HCT116 (cell line): ENCODE results near the gene LEMD3. TPM values are rescaled to one million over a fixed set of nuclear protein-coding genes. Genes with fewer than 3 reads are reported as not detected.

ENCODE experiments used
- CBX3 ChIP-seq: IDR thresholded peaks from 2 replicates; pipeline ENCODE4 v1.6.1; 2012; ENCODE audit warnings: low read depth
- EZH2 ChIP-seq: fragments of 200-600 bp; sonication (generic); IDR thresholded peaks from 2 replicates; pipeline ENCODE4 v1.6.1; 2017; ENCODE audit warnings: antibody characterized with exemption, mixed run types
- EZH2phosphoT487 ChIP-seq: fragments of 200-600 bp; IDR thresholded peaks from 2 replicates; pipeline ENCODE4 v1.6.1; 2018; ENCODE audit warnings: antibody characterized with exemption, borderline replicate concordance
- RAD21 ChIP-seq: IDR thresholded peaks from 2 replicates; pipeline ENCODE4 v1.6.1; 2012; ENCODE audit warnings: low read depth, mild to moderate bottlenecking
- TCF7L2 ChIP-seq: IDR thresholded peaks from 2 replicates; pipeline ENCODE4 v1.7.0; 2011; ENCODE audit warnings: borderline replicate concordance, inconsistent platforms; ENCODE audit not compliant: insufficient read depth, insufficient read length; ENCODE audit errors: extremely low read depth
- YY1 ChIP-seq: IDR thresholded peaks from 2 replicates; pipeline ENCODE4 v1.6.1; 2011; ENCODE audit warnings: low read length, low read depth, moderate library complexity, mild to moderate bottlenecking; ENCODE audit not compliant: insufficient replicate concordance; ENCODE audit errors: extremely low read depth
- ZNF274 ChIP-seq: fragments of 200-500 bp; sonication (Bioruptor generic); IDR thresholded peaks from 2 replicates; pipeline ENCODE4 v1.6.1; 2014; ENCODE audit warnings: mild to moderate bottlenecking, low read depth, low read length, inconsistent platforms
- total RNA-seq: library from RNA; stranded (reverse); gene quantifications from one replicate; pipeline ENCODE4 v1.2.1, GENCODE V29; 2021; ENCODE audit not compliant: unreplicated experiment
- TF ChIP-seq, protein P1 (sequence below), 3 experiments: fragments of 200-600 bp in 1 of 3; sonication (generic) in 1 of 3; IDR thresholded peaks in 2 of 3; conservative IDR thresholded peaks in 1 of 3; 2 replicates each; pipeline ENCODE4 v1.5.1; 2012 to 2017; ENCODE audit warnings: low read depth in 2 of 3, low read length in 2 of 3, antibody characterized with exemption in 1 of 3, borderline replicate concordance in 1 of 3, control low read depth in 1 of 3, mild to moderate bottlenecking in 1 of 3, mixed read lengths in 1 of 3, mixed run types in 1 of 3, moderate library complexity in 1 of 3; ENCODE audit not compliant: insufficient read depth in 1 of 3
- TF ChIP-seq, protein P2 (sequence below): IDR thresholded peaks from 2 replicates; pipeline ENCODE4 v1.6.1; 2012; ENCODE audit warnings: low read depth

Gene LEMD3
- total RNA-seq, 1 experiment from 2014 or later: 28.7 TPM

DNA sequence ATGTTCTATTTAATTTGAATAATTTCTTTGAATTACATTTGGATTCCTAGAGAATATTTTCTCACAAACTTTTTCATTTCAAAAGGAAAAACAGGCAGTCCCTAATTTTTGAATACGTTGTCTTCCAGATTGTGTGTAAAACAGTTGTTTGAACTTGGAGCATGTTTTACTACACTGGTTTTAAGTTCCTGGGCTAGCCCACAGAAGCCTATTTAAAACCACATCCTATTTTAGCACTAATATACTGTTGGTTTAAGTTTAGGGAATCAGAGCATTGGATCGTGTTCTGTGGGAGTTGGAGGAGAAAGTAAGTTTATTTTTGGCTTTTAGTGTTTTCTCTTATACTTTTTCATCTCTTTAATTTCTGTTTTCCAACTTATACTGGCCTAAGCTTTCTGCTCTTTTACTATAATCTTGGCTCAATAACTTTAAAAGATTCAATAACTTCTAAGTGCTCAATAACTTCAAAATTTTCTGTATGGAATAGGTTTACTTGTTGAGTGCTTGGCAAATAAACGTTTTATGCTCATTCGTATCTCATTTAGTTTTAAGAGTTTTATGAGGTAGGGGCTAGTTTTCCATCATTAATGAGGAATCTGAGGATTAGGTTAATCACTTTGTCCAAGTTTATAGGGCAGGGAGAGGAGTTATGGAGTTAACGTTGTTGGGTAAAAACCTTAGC, 14.9 kb downstream of the LEMD3 start (continued):
- TF ChIP-seq, protein P1, sequence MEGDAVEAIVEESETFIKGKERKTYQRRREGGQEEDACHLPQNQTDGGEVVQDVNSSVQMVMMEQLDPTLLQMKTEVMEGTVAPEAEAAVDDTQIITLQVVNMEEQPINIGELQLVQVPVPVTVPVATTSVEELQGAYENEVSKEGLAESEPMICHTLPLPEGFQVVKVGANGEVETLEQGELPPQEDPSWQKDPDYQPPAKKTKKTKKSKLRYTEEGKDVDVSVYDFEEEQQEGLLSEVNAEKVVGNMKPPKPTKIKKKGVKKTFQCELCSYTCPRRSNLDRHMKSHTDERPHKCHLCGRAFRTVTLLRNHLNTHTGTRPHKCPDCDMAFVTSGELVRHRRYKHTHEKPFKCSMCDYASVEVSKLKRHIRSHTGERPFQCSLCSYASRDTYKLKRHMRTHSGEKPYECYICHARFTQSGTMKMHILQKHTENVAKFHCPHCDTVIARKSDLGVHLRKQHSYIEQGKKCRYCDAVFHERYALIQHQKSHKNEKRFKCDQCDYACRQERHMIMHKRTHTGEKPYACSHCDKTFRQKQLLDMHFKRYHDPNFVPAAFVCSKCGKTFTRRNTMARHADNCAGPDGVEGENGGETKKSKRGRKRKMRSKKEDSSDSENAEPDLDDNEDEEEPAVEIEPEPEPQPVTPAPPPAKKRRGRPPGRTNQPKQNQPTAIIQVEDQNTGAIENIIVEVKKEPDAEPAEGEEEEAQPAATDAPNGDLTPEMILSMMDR (IDR thresholded peaks at IDR 0.05 in 2 of 3, conservative IDR thresholded peaks at IDR 0.05 in 1 of 3; ENCODE audit: borderline replicate concordance in 1 of 3, insufficient read depth in 1 of 3, low read depth in 2 of 3, low read length in 2 of 3): no peak
- no peak for TF ChIP-seq CBX3
- TF ChIP-seq RAD21: no peak
- no peak for TF ChIP-seq EZH2
- no peak for TF ChIP-seq TCF7L2
- TF ChIP-seq YY1: no peak
- TF ChIP-seq EZH2phosphoT487: no peak
- TF ChIP-seq, protein P2, sequence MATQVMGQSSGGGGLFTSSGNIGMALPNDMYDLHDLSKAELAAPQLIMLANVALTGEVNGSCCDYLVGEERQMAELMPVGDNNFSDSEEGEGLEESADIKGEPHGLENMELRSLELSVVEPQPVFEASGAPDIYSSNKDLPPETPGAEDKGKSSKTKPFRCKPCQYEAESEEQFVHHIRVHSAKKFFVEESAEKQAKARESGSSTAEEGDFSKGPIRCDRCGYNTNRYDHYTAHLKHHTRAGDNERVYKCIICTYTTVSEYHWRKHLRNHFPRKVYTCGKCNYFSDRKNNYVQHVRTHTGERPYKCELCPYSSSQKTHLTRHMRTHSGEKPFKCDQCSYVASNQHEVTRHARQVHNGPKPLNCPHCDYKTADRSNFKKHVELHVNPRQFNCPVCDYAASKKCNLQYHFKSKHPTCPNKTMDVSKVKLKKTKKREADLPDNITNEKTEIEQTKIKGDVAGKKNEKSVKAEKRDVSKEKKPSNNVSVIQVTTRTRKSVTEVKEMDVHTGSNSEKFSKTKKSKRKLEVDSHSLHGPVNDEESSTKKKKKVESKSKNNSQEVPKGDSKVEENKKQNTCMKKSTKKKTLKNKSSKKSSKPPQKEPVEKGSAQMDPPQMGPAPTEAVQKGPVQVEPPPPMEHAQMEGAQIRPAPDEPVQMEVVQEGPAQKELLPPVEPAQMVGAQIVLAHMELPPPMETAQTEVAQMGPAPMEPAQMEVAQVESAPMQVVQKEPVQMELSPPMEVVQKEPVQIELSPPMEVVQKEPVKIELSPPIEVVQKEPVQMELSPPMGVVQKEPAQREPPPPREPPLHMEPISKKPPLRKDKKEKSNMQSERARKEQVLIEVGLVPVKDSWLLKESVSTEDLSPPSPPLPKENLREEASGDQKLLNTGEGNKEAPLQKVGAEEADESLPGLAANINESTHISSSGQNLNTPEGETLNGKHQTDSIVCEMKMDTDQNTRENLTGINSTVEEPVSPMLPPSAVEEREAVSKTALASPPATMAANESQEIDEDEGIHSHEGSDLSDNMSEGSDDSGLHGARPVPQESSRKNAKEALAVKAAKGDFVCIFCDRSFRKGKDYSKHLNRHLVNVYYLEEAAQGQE: no peak
- no peak for TF ChIP-seq ZNF274
